SK-N-SH (cell line): ENCODE measurements around the gene ENTPD8. TPM values are rescaled to one million over a fixed set of nuclear protein-coding genes. Genes with fewer than 3 reads are reported as not detected.

Source experiments
- CTCF ChIA-PET: fragments of 300-600, 350-600 bp; formaldehyde crosslinking; extraction: SDS; loops from one replicate; lab custom pipeline; 2021; lab: Yijun Ruan, JAX
- POLR2A ChIA-PET: fragments of 350-600 bp; sonication (Branson Sonifier 250); formaldehyde crosslinking; extraction: SDS; loops from one replicate; lab custom pipeline; 2020; ENCODE audit warnings: antibody characterized with exemption, inconsistent platforms; lab: Yijun Ruan, JAX
- DNase-seq: peaks from one replicate; pipeline ENCODE4 v3.0.0; 2012
- H2AFZ ChIP-seq: fragments of 200-600 bp; sonication (generic); 2 replicates; pipeline ENCODE4 v1.8.1; 2016; ENCODE audit warnings: antibody characterized with exemption, mild to moderate bottlenecking, low read depth
- H3F3A ChIP-seq: fragments of 200-600 bp; sonication (generic); replicated peaks from 2 replicates; pipeline ENCODE3; 2016; ENCODE audit warnings: antibody characterized with exemption, mild to moderate bottlenecking; ENCODE audit not compliant: insufficient read depth
- H3K27ac ChIP-seq, 2 experiments: fragments of 200-500 bp in 1 of 2; fragments of 200-600 bp in 1 of 2; sonication (Bioruptor generic) in 1 of 2; sonication (generic), shearing (Covaris generic) in 1 of 2; 2 replicates each; pipeline versions ENCODE4 v1.5.1 to v1.6.1; 2014 to 2016; ENCODE audit warnings: low read depth in 2 of 2, inconsistent platforms in 1 of 2, low read length in 1 of 2, mild to moderate bottlenecking in 1 of 2, mixed read lengths in 1 of 2
- H3K27me3 ChIP-seq: fragments of 200-600 bp; sonication (generic), shearing (Covaris generic); 2 replicates; pipeline ENCODE4 v1.6.1; 2016; ENCODE audit warnings: mixed run types; ENCODE audit not compliant: insufficient read depth
- H3K36me3 ChIP-seq, 2 experiments: fragments of 200-500 bp in 1 of 2; fragments of 200-600 bp in 1 of 2; sonication (Bioruptor generic) in 1 of 2; sonication (generic) in 1 of 2; replicated peaks in 1 of 2; 2 replicates each; pipeline versions ENCODE3 to v1.5.1; 2014 to 2016; ENCODE audit warnings: low read length in 1 of 2, mild to moderate bottlenecking in 1 of 2; ENCODE audit not compliant: insufficient read depth in 2 of 2, control insufficient read depth in 1 of 2
- H3K4me1 ChIP-seq, 2 experiments: fragments of 200-500 bp in 1 of 2; fragments of 200-600 bp in 1 of 2; sonication (Bioruptor generic) in 1 of 2; sonication (generic), shearing (Covaris generic) in 1 of 2; 2 replicates each; pipeline versions ENCODE4 v1.5.1 to v1.6.1; 2014 to 2016; ENCODE audit warnings: low read depth in 1 of 2, low read length in 1 of 2, mixed run types in 1 of 2; ENCODE audit not compliant: insufficient read depth in 2 of 2, control insufficient read depth in 1 of 2
- H3K4me2 ChIP-seq: fragments of 200-600 bp; sonication (generic), shearing (Covaris generic); 2 replicates; pipeline ENCODE4 v1.6.1; 2017; ENCODE audit warnings: mixed run types
- H3K4me3 ChIP-seq, 2 experiments: fragments of 200-500 bp in 1 of 2; fragments of 200-600 bp in 1 of 2; sonication (Bioruptor generic) in 1 of 2; sonication (generic), shearing (Covaris generic) in 1 of 2; 2 replicates each; pipeline versions ENCODE4 v1.5.1 to v1.8.1; 2014 to 2016; ENCODE audit warnings: low read depth in 2 of 2, inconsistent platforms in 1 of 2, low read length in 1 of 2, mild to moderate bottlenecking in 1 of 2, mixed read lengths in 1 of 2, moderate library complexity in 1 of 2
- H3K79me2 ChIP-seq: fragments of 200-600 bp; sonication (generic); 2 replicates; pipeline ENCODE4 v1.8.1; 2017; ENCODE audit warnings: mild to moderate bottlenecking; ENCODE audit not compliant: insufficient read depth
- H3K9ac ChIP-seq: fragments of 200-600 bp; sonication (generic); 2 replicates; pipeline ENCODE4 v1.6.1; 2017; ENCODE audit warnings: mixed run types
- H3K9me2 ChIP-seq: fragments of 200-600 bp; sonication (generic); 2 replicates; pipeline ENCODE4 v1.6.1; 2017; ENCODE audit warnings: mixed run types
- H3K9me3 ChIP-seq: fragments of 200-600 bp; sonication (generic); 2 replicates; pipeline ENCODE4 v1.6.1; 2017; ENCODE audit warnings: mixed run types, mild to moderate bottlenecking, moderate library complexity
- H4K20me1 ChIP-seq: fragments of 200-600 bp; sonication (generic); 2 replicates; pipeline ENCODE4 v1.6.1; 2017; ENCODE audit warnings: mild to moderate bottlenecking, mixed run types; ENCODE audit not compliant: insufficient read depth
- CTCF ChIP-seq: fragments of 200-600 bp; sonication (generic); IDR thresholded peaks from 2 replicates; pipeline ENCODE4 v1.6.1; 2017; ENCODE audit warnings: antibody characterized with exemption, mild to moderate bottlenecking, moderate library complexity
- FOXJ3 ChIP-seq: sonication (generic); formaldehyde crosslinking; IDR thresholded peaks from 2 replicates; pipeline ENCODE4 v1.5.1; 2020; ENCODE audit warnings: mild to moderate bottlenecking, missing genetic modification reagents
- IRF3 ChIP-seq: fragments of 150-350 bp; IDR thresholded peaks from 2 replicates; pipeline ENCODE4 v1.6.1; 2016; ENCODE audit warnings: mild to moderate bottlenecking, low read depth, low read length
- MEF2A ChIP-seq: IDR thresholded peaks from 2 replicates; pipeline ENCODE4 v1.4.0; 2012; ENCODE audit warnings: low read depth, borderline replicate concordance
- MXI1 ChIP-seq: IDR thresholded peaks from 2 replicates; pipeline ENCODE4 v1.6.1; 2012; ENCODE audit warnings: mild to moderate bottlenecking, low read depth, low read length, improper control_type of control experiment
- NFIC ChIP-seq: IDR thresholded peaks from 2 replicates; pipeline ENCODE4 v1.4.0; 2012; ENCODE audit warnings: borderline replicate concordance
- RFX5 ChIP-seq: IDR thresholded peaks from 2 replicates; pipeline ENCODE4 v1.6.1; 2012; ENCODE audit warnings: mild to moderate bottlenecking, improper control_type of control experiment, low read length
- TAF1 ChIP-seq: IDR thresholded peaks from 2 replicates; pipeline ENCODE4 v1.6.1; 2012; ENCODE audit warnings: low read depth, mild to moderate bottlenecking, low read length, moderate library complexity, borderline replicate concordance
- YY1 ChIP-seq: IDR thresholded peaks from 2 replicates; pipeline ENCODE4 v1.4.0; 2012; ENCODE audit warnings: low read depth, mild to moderate bottlenecking
- WGBS: methylation state at CpG from one replicate; pipeline ENCODE4 v1.1.6; 2017; ENCODE audit warnings: low lambda C conversion rate; 5-methylcytosine and 5-hydroxymethylcytosine counted together
- polyA plus RNA-seq, 3 experiments: library from polyadenylated mRNA; depleted of rRNA; stranded (reverse); fragments of >200 nt; gene quantifications; 2 replicates each; pipeline ENCODE4 v1.2.3, GENCODE V29; 2012

ENTPD8 gene
- polyA plus RNA-seq, 1 of the 3 experiments (the other 2 are of a cell fraction): 0.30 TPM

GRCh38 chr9:137396634-137397367 lies 44.4 kb downstream of the ENTPD8 start:
- no peak overlapping the region for H2AFZ ChIP-seq
- no peaks in the 10 kb centered on the region for H3K27me3 ChIP-seq
- no peak overlapping the region for H3K4me2 ChIP-seq
- no peak for DNase-seq
- no peaks in the 10 kb centered on the region for H3K79me2 ChIP-seq
- no peaks in the 10 kb centered on the region for H3K9me3 ChIP-seq
- 83% methylated on average over 6 of the region's 26 CpGs for WGBS
- no peaks in the 10 kb centered on the region for H3F3A ChIP-seq
- H4K20me1 ChIP-seq: no peaks in the 10 kb centered on the region
- H3K4me1 ChIP-seq: no peaks in the 10 kb centered on the region
- H3K4me3 ChIP-seq: no peak overlapping the region
- POLR2A ChIA-PET: no interaction called here
- no peaks in the 10 kb centered on the region for H3K9me2 ChIP-seq
- TF ChIP-seq FOXJ3 (CRISPR knock-in tag) (no peak), YY1 (no peak), RFX5 (no peak), CTCF (no peak), NFIC (no peak), TAF1 (no peak)
- no peaks in the 10 kb centered on the region for H3K36me3 ChIP-seq
- no peak overlapping the region for H3K9ac ChIP-seq
- CTCF ChIA-PET: interaction anchor here (1.1 kb wide), 1 partner anchor 94 kb away, joined by 6 read pairs; no protein-coding TSS in a partner anchor
- H3K27ac ChIP-seq: no peak overlapping the region

- no peaks in the 10 kb centered on the region for H3K4me1 ChIP-seq
- H3K27ac ChIP-seq: no peak overlapping the region
- no peak overlapping the region for H3K4me3 ChIP-seq
These were observed 44.9 kb downstream of the ENTPD8 start for GRCh38 chr9:137396227-137396626.

More at GRCh38 chr9:137396227-137396626, 44.9 kb downstream of the ENTPD8 start:
- no peaks in the 10 kb centered on the region for H4K20me1 ChIP-seq
- POLR2A ChIA-PET: no interaction called here
- H3K4me2 ChIP-seq: no peak overlapping the region
- TF ChIP-seq MEF2A (no peak), IRF3 (no peak), CTCF (no peak), MXI1 (no peak)
- TF ChIP-seq, all 33 proteins: peak for 0
- no peaks in the 10 kb centered on the region for H3K9me2 ChIP-seq
- no peaks in the 10 kb centered on the region for H3F3A ChIP-seq
- no peaks in the 10 kb centered on the region for H3K27me3 ChIP-seq
- H2AFZ ChIP-seq: no peak overlapping the region
- 79% methylated on average over 6 of the region's 15 CpGs for WGBS
- no peak for DNase-seq
- H3K9me3 ChIP-seq: no peaks in the 10 kb centered on the region
- no peaks in the 10 kb centered on the region for H3K79me2 ChIP-seq
- H3K9ac ChIP-seq: no peak overlapping the region
- CTCF ChIA-PET: interaction anchor here (0.5 kb wide), 1 partner anchor 40 kb away, joined by 3 read pairs; no protein-coding TSS in a partner anchor
- H3K36me3 ChIP-seq: no peaks in the 10 kb centered on the region
